Hematopoietic multipotent progenitor cell treated with erythropoietin and hydrocortisone succinate and interleukin-3 and kit ligand, for 4 days (in vitro differentiated cells): ENCODE data around the gene C17orf75.
"Not testable (repeated sequence)": the region's sequence is repeated elsewhere in the genome, so short reads cannot be mapped to it uniquely, and the experiment has no call there.

Source experiments
- DNase-seq: peaks from one replicate; pipeline ENCODE4 v3.0.0-alpha.2; 2015

C17orf75 gene

GRCh38 chr17:32342603-32343325 is 791 bp upstream of the C17orf75 start:
- peak; percentile 40 for DNase-seq

- DNase-seq, result peak; percentile 79
These were observed 674 bp downstream of the C17orf75 start for GRCh38 chr17:32341141-32341856.

GRCh38 chr17:32335687-32336086 is 6.3 kb downstream of the C17orf75 start:
- no peak for DNase-seq

GRCh38 chr17:32335046-32335445 is 6.9 kb downstream of the C17orf75 start:
- no peak for DNase-seq

- no peak for DNase-seq
These were observed 8.8 kb downstream of the C17orf75 start for GRCh38 chr17:32333187-32333586.

- peak; percentile 83 for DNase-seq
These were observed 10.5 kb downstream of the C17orf75 start for GRCh38 chr17:32331243-32332040.

GRCh38 chr17:32330147-32330546 is 11.8 kb downstream of the C17orf75 start:
- no peak for DNase-seq

GRCh38 chr17:32327911-32328310 is 14.1 kb downstream of the C17orf75 start:
- no peak for DNase-seq

- no peak for DNase-seq
These were observed 18.0 kb downstream of the C17orf75 start for GRCh38 chr17:32323811-32324491.

GRCh38 chr17:32323046-32323445 is 18.9 kb downstream of the C17orf75 start:
- DNase-seq, result no peak

- no peak for DNase-seq
These were observed 21.1 kb downstream of the C17orf75 start for GRCh38 chr17:32320847-32321246.

- not testable (repeated sequence) for DNase-seq
These were observed 21.9 kb downstream of the C17orf75 start for GRCh38 chr17:32320080-32320479.

- peak; percentile 90 for DNase-seq
These were observed 22.4 kb downstream of the C17orf75 start for GRCh38 chr17:32319548-32319905.

- no peak for DNase-seq
These were observed 23.9 kb downstream of the C17orf75 start for GRCh38 chr17:32318071-32318470.

- no peak for DNase-seq
These were observed 24.6 kb downstream of the C17orf75 start for GRCh38 chr17:32317353-32317752.

- not testable (repeated sequence) for DNase-seq
These were observed 25.3 kb downstream of the C17orf75 start for GRCh38 chr17:32316653-32317052.

GRCh38 chr17:32315171-32315570 is 26.8 kb downstream of the C17orf75 start:
- no peak for DNase-seq

GRCh38 chr17:32314636-32315035 is 27.3 kb downstream of the C17orf75 start:
- no peak for DNase-seq

GRCh38 chr17:32311028-32311536 is 30.9 kb downstream of the C17orf75 start:
- no peak for DNase-seq

- DNase-seq, result no peak
These were observed 34.3 kb downstream of the C17orf75 start for GRCh38 chr17:32307658-32308057.

GRCh38 chr17:32305049-32305448 is 36.9 kb downstream of the C17orf75 start:
- no peak for DNase-seq

GRCh38 chr17:32303781-32304288 is 38.1 kb downstream of the C17orf75 start:
- no peak for DNase-seq
